Erythroblast (primary cell): ENCODE results near the gene TBX2.

ENCODE experiments used
- GATA1 ChIP-seq: IDR thresholded peaks from 2 replicates; pipeline ENCODE4 v1.6.1; 2011; ENCODE audit warnings: low read depth, mild to moderate bottlenecking, control low read depth, low read length, moderate library complexity
- POLR2A ChIP-seq: IDR thresholded peaks from 2 replicates; pipeline ENCODE4 v1.6.1; 2011; ENCODE audit warnings: mild to moderate bottlenecking, low read length

- no peak for TF ChIP-seq POLR2A
- no peak for TF ChIP-seq GATA1
Measured at GRCh38 chr17:61436273-61436672, 36.6 kb downstream of the TBX2 start.
